GM18907 (cell line): ENCODE data around the gene WIPI1.

Experiments
- ATAC-seq: cut with Tn5 transposase; IDR thresholded peaks from one replicate; pipeline ENCODE4 v1.9.1; 2021; ENCODE audit warnings: mild to moderate bottlenecking, moderate library complexity; ENCODE audit not compliant: unreplicated experiment

Gene WIPI1

GRCh38 chr17:68461122-68461539, 3.8 kb upstream of the WIPI1 start:
- ATAC-seq: no peak

DNA sequence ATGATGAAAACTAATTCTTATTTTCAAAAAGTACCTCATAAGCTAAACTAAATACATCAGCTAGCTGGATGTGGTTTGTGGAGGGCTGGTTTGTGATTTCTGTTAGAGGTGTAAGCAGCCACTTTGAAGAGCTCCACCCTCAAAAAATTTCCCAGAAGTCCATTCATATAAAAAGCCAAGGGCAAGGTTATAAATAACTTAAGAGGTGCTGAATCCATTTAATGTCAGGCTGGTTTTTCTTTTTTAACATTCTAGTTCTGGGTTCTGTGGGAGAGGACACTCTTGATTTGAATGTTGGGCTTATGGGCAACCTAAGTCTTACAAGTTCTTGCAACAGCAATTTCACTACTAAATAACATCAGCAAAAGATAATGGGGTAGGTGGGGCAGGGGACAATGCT, 3.4 kb upstream of the WIPI1 start:
- no peak for ATAC-seq

DNA sequence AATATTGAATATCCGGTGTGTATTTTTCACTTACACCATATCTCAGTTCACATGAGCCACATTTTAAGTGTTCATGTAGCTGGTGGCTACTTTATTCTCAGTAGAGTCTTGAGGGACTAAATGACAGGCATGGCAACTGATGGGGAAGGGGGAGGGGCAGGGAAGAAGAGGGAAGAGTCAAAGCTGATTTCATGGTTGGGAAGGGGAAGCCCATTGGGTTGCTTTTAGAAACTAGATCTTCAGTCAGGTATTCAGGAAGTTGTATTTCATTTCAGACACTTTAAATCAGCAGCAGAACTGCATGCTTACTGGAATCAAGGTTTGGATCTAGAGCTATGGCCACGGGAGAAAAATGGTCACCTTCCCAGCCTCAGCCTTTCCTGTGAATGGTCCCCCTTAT, 2.9 kb upstream of the WIPI1 start:
- ATAC-seq: no peak

- ATAC-seq: peak; percentile 16
Observed at GRCh38 chr17:68459037-68459639, 1.8 kb upstream of the WIPI1 start.

GRCh38 chr17:68458260-68459036, 1.2 kb upstream of the WIPI1 start:
- ATAC-seq: no peak

GRCh38 chr17:68457539-68458259, 403 bp upstream of the WIPI1 start:
- ATAC-seq: peak; percentile 82

- ATAC-seq: no peak
Observed at GRCh38 chr17:68456339-68457167, 743 bp downstream of the WIPI1 start.

DNA sequence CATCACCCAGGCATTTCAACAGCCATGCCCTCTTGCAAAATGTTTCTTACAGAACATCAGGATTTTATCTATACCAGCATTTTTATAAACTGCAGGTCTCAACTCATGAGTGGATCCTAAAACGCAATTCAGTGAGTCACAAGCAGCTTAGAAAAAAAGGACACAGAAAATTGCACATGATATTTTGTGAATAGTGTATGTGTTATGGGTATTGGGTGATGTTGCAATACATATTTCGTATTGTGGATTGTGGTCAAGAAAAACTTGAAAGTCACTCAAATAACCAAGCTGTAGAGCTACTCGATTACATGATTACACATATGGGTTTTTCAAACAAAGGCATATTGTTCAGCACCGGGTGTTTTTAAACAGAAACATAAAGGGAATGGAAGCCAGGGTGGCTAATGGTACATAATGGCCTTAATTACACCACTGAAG, 1.4 kb downstream of the WIPI1 start:
- no peak for ATAC-seq

GRCh38 chr17:68453991-68454665, 3.2 kb downstream of the WIPI1 start:
- ATAC-seq: no peak

GRCh38 chr17:68452724-68453290, 4.5 kb downstream of the WIPI1 start:
- ATAC-seq: no peak

DNA sequence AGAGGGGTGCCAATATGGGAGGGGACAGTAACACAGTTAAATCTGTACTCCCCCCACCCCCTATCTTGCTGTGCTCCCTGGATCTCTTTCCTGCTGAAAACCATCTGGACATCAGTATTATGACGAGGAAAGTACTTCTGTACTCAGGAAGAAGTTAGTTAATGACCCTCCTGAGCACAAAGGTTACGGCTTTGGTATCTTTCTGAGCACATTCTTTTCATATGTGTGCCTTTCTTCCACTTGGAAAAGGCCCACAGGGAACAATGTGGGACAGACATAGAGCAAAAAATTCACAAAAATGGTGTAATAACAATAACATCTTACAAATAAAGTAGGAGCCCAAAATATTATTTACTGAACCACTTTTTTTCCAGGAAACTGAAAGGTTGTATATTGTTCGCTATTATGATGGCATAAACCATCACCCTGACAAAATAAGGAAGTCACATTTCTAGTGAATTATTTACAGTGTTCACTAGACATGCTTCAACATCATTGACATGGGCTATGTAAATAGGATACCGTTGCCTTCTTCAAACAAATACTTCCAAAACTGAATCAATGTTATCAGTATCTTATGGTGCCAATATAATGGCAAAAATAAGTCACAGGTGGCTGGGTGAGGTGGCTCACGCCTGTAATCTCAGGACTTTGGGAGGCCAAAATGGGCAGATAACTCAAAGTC, 5.5 kb downstream of the WIPI1 start:
- no peak for ATAC-seq

- no peak for ATAC-seq
Observed at GRCh38 chr17:68450801-68451200, 6.5 kb downstream of the WIPI1 start.

GRCh38 chr17:68450391-68450790, 6.9 kb downstream of the WIPI1 start:
- no peak for ATAC-seq

DNA sequence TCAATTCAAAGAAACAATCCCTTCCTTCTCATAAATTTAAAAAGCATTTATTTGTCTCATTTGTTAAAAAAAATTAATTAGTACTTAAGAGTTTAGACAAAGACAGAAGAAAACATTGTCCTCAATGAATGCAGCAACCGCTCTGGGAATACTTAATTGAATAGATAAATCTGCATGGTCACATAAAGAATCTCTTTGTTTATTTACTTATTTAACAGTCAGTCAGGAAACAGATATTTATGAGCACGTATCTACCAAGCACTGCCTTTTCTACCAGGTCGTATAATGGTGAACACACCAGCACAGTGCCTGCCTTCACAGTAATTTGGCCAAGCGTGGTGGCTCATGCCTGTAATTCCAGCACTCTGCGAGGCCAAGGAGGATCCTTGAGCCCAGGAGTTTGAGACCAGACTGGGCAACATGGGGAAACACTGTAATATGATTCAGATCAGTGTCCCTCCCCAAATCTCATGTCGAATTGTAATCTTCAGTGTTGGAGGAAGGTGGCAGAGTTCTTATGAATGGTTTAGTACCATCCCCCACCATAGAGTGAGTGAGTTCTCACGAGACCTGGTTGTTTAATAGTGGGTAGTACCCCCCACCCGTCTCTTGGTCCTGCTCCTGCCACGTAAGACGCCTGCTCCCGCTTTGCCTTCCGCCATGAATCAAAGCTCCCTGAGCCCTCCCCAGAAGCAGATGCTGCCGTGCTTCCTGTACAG, 8.1 kb downstream of the WIPI1 start:
- no peak for ATAC-seq

DNA sequence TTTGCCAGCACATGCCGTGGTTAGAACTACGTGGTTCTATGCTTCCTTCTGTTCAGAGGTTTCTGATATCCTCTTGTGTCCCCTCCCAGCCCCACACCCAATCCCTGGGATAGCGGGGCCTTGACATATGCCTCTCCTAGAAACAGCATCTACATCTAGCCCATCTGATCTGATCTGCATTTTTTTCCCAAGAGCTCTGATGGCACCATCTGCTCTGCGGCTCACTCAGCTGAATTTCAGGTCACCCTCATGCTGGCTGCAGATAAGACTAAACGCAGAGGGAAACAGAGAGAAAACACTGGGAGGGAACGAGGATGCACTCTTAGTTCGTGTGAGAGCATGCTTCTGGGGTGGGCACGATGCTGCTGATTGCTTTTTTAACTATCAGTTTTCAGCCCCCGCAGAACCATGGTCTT, 10.7 kb downstream of the WIPI1 start:
- ATAC-seq: no peak

DNA sequence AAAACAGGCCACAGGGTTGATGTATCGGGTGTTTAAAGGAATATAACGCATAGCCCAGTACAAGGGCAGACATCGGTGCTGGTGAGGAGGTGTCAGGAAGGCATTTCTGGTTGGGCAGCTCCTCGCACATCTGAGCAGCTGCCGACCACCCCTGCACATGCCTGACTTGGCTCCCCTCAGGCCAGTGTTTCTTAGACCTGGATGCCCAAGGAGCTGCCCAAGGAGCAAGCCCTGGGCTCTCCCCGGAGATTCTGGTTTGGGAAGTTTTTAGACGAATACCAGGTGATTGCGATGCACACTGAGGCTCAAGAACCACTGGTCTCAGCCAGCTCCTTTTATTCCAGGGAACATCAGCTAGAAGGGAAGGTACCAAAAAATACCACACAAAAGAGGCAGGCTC, 11.6 kb downstream of the WIPI1 start:
- no peak for ATAC-seq

DNA sequence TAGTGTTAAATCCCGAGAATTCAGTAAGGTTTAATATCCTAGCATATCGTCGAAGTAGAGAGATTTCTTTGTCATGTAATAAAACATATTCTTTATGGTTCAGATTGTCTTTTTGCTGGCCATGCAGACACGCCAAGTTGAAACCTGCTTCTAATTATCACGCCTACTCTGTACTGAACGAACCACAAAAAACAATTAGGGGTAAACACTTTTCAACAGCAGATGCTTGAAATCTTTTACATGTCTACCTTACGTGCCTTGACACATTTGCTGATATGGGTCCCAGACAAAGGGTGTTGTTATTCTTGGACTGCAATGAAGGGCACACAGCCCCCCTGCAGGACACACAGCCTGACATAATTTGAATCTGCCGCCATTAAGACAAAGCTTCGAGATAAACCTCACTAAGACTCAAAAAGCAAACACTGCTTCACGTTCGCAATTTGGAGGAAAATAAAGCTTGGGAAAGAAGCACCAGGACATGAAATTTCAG, 13.3 kb downstream of the WIPI1 start:
- no peak for ATAC-seq

GRCh38 chr17:68441070-68441770, 16.1 kb downstream of the WIPI1 start:
- no peak for ATAC-seq
